Psoas muscle (tissue), 8 donors: Measurements from ENCODE around the gene PRC1. TPM values are rescaled to one million over a fixed set of nuclear protein-coding genes. Genes with fewer than 3 reads are reported as not detected.

ENCODE experiments used
- ATAC-seq, 4 donors: fragments of 200-7000 bp; cut with Tn5 transposase; one replicate each; pipeline ENCODE4 v1.9.1; 2020; ENCODE audit warnings: moderate library complexity in 3 of 4, mild to moderate bottlenecking in 2 of 4
- DNase-seq, 2 donors: peaks; one replicate each; pipeline ENCODE4 v3.0.0-alpha.2; 2020
- H3K27ac ChIP-seq: fragments of 200-600 bp; one replicate; pipeline ENCODE4 v1.8.0; 2022
- H3K27me3 ChIP-seq, 3 donors: fragments of 200-600 bp in 1 of 3; one replicate each; pipeline versions ENCODE4 v1.6.1 to v1.8.0; 2013 to 2022; ENCODE audit warnings: low read length in 2 of 3, mild to moderate bottlenecking in 2 of 3, moderate library complexity in 1 of 3; ENCODE audit not compliant: insufficient read depth in 3 of 3
- H3K36me3 ChIP-seq, 2 donors: fragments of 200-600 bp in 1 of 2; one replicate each; pipeline versions ENCODE4 v1.6.1 to v1.8.0; 2013 to 2022; ENCODE audit warnings: low read depth in 1 of 2, mild to moderate bottlenecking in 1 of 2, moderate library complexity in 1 of 2; ENCODE audit not compliant: insufficient read depth in 1 of 2
- H3K4me1 ChIP-seq: fragments of 200-600 bp; one replicate; pipeline ENCODE4 v1.8.0; 2022
- H3K4me3 ChIP-seq: fragments of 200-600 bp; one replicate; pipeline ENCODE4 v1.8.0; 2022; ENCODE audit warnings: mild to moderate bottlenecking
- H3K9me3 ChIP-seq: fragments of 200-600 bp; one replicate; pipeline ENCODE4 v1.8.0; 2022
- CTCF ChIP-seq: fragments of 200-600 bp; IDR thresholded peaks from one replicate; pipeline ENCODE4 v1.8.0; 2022; ENCODE audit warnings: antibody characterized with exemption
- WGBS, 3 donors: extraction: QIAGEN DNeasy Blood & Tissue Kit; methylation state at CpG; one replicate each; pipeline versions ENCODE4 v1.1.6 to v1.1.7; 2013; 5-methylcytosine and 5-hydroxymethylcytosine counted together
- intact Hi-C, 2 donors: fragments of 100-400 bp; cut with DNase I; formaldehyde crosslinking; loops; one replicate each; pipeline versions ENCODE4 v1.11.0 to v1.14.2; 2022
- polyA plus RNA-seq, 3 donors: library from polyadenylated mRNA; stranded (reverse); fragments of 200-250 nt; gene quantifications; one replicate each; pipeline ENCODE4 v1.2.3, GENCODE V29; 2013
- total RNA-seq, 4 donors: library from RNA; stranded (reverse); fragmentation: NEBNext Ultra II Directional in 2 of 4; extraction: Animal tissue kit (Norgen Biotek cat#: 25700) in 2 of 4; gene quantifications; one replicate each; pipeline versions ENCODE4 v1.2.1 to v1.2.4, GENCODE V29; 2021 to 2023
- donor health status: healthy with polysubstance abuse.
- donor health status: DM: no; HTN: no; CAD: no; lungs with moderate emphysema.
- donor health status: Bipolar disorder and iron deficiency.
- donor health status: healthy.
- donor health status: DM: yes; HTN: yes; CAD: no.
- donor health status: DM: no; HTN: no; CAD: no.
- donor health status: DM: no; HTN: no; CAD: no.
- donor health status: DM: yes; HTN: yes; CAD: no.

Gene PRC1
- total and polyA plus RNA-seq, 7 donors: 0.68 to 3.5 (median 1.8) TPM

GRCh38 chr15:90979582-90979981 lies 14.8 kb downstream of the PRC1 start:
- Histone ChIP-seq H3K9me3 (no peaks in the 10 kb centered on the region), H3K27me3 (no peaks in the 10 kb centered on the region), H3K27ac (no peak overlapping the region), H3K36me3 (peaks cover 0 to 7% of the 10 kb centered on the region in 2 donors), H3K4me1 (no peaks in the 10 kb centered on the region), H3K4me3 (no peak overlapping the region)
- intact Hi-C loops: no loop called here
- 30 to 59% (median 35%) methylated on average over 1 of the region's 1 CpG for WGBS, 3 donors
- no peak for TF ChIP-seq CTCF
- ATAC-seq (no peak), DNase-seq (no peak)

- ATAC-seq (no peak), DNase-seq (no peak)
- intact Hi-C loops: no loop called here
- Histone ChIP-seq H3K4me1 (no peaks in the 10 kb centered on the region), H3K27ac (no peak overlapping the region), H3K36me3 (no peaks in the 10 kb centered on the region), H3K27me3 (no peaks in the 10 kb centered on the region), H3K4me3 (no peak overlapping the region), H3K9me3 (no peaks in the 10 kb centered on the region)
- WGBS, 3 donors: 91 to 96% (median 95%) methylated on average over 21 of the region's 21 CpGs
- TF ChIP-seq CTCF: no peak
Observed at GRCh38 chr15:90974216-90974615, 20.1 kb downstream of the PRC1 start.

GRCh38 chr15:90972133-90972532 lies 22.2 kb downstream of the PRC1 start:
- ATAC-seq (no peak), DNase-seq (no peak)
- no peak for TF ChIP-seq CTCF
- 93 to 96% (median 95%) methylated on average over 5 of the region's 5 CpGs for WGBS, 3 donors
- intact Hi-C loops: no loop called here
- Histone ChIP-seq H3K4me3 (no peak overlapping the region), H3K9me3 (no peaks in the 10 kb centered on the region), H3K36me3 (peaks cover 0 to 12% of the 10 kb centered on the region in 2 donors), H3K27me3 (no peaks in the 10 kb centered on the region), H3K4me1 (no peaks in the 10 kb centered on the region), H3K27ac (no peak overlapping the region)

GRCh38 chr15:90970274-90970673 lies 24.1 kb downstream of the PRC1 start:
- H3K27ac ChIP-seq: no peak overlapping the region
- H3K36me3 ChIP-seq: peaks cover 0 to 30% of the 10 kb centered on the region in 2 donors
- H3K9me3 ChIP-seq: no peaks in the 10 kb centered on the region
- H3K27me3 ChIP-seq: no peaks in the 10 kb centered on the region
- intact Hi-C loops: no loop called here
- DNase-seq (no peak), ATAC-seq (no peak)
- H3K4me1 ChIP-seq: no peaks in the 10 kb centered on the region
- WGBS, 3 donors: 93 to 94% (median 93%) methylated on average over 7 of the region's 7 CpGs
- no peak overlapping the region for H3K4me3 ChIP-seq
- TF ChIP-seq CTCF: no peak

- intact Hi-C loops: no loop called here
- H3K27me3 ChIP-seq: no peaks in the 10 kb centered on the region
- no peaks in the 10 kb centered on the region for H3K9me3 ChIP-seq
- no peak overlapping the region for H3K4me3 ChIP-seq
- no peak for DNase-seq
- no peak for TF ChIP-seq CTCF
- ATAC-seq: no peak
- WGBS, 3 donors: 90 to 95% (median 92%) methylated on average over 1 of the region's 1 CpG
- H3K27ac ChIP-seq: no peak overlapping the region
- H3K4me1 ChIP-seq: no peaks in the 10 kb centered on the region
- H3K36me3 ChIP-seq: peaks cover under 1 to 46% of the 10 kb centered on the region in 2 donors
Observed at GRCh38 chr15:90968434-90968833, 25.9 kb downstream of the PRC1 start.
